ENCODE data around the gene CNTN1. TPM values are rescaled to one million over a fixed set of nuclear protein-coding genes. Genes with fewer than 3 reads are reported as not detected.

CNTN1 gene
- total and polyA plus RNA-seq, 2 of the 8 experiments (the other 6 are each of a cell fraction or from before 2014, with no cell fraction given): 7.2 to 21.8 TPM

DNA sequence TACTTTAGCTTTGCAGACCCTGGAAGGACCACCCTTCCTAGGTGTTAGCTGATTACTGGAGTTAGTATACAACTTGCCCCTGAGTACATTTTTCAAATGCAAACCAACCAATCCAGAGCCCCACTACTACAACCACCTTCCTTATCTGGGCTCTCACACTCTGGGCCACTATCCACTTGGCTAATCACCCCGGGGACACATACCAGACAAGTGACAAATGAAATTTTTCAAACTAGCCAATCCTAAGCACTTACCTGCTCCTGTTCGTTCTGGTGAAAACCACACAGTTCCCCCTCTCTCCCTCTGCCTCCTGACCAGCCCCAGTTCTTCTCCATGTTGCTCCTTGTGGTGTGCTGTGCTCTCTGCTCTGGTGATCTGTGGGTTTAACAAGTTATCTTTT, 140.4 kb downstream of the CNTN1 start:
- POLR2A ChIA-PET (ENCODE audit: partially characterized antibody): no interaction called here
- no peak for TF ChIP-seq RXRA (IDR thresholded peaks at IDR 0.05; ENCODE audit: insufficient read depth, low read depth, low read length)
- TF ChIP-seq CHD1 (IDR thresholded peaks at IDR 0.05; ENCODE audit: low read depth, low read length): no peak
- TF ChIP-seq POLR2AphosphoS5 (IDR thresholded peaks at IDR 0.05; ENCODE audit: low read depth, low read length): no peak
- no peak for TF ChIP-seq EP300 (IDR thresholded peaks at IDR 0.05; ENCODE audit: borderline replicate concordance in 1 of 2, low read depth in 2 of 2, low read length in 2 of 2)
- no peak for TF ChIP-seq SIX5 (IDR thresholded peaks at IDR 0.05; ENCODE audit: low read depth, low read length)
- TF ChIP-seq POU5F1 (IDR thresholded peaks at IDR 0.05; ENCODE audit: low read depth, low read length): no peak
- TF ChIP-seq SRF (IDR thresholded peaks at IDR 0.05; ENCODE audit: low read depth, low read length): no peak
- no peak for TF ChIP-seq SIRT6 (IDR thresholded peaks at IDR 0.05; ENCODE audit: low read length)
- TF ChIP-seq MAFK (IDR thresholded peaks at IDR 0.05; ENCODE audit: low read depth, low read length): no peak
- TF ChIP-seq RFX5 (IDR thresholded peaks at IDR 0.05; ENCODE audit: borderline replicate concordance, low read depth, low read length): no peak
- TF ChIP-seq NRF1 (IDR thresholded peaks at IDR 0.05; ENCODE audit: low read depth, low read length): no peak
- TF ChIP-seq SIN3A (conservative IDR thresholded peaks at IDR 0.05 in 1 of 2, IDR thresholded peaks at IDR 0.05 in 1 of 2; ENCODE audit: low read depth in 1 of 2, low read length in 2 of 2): no peak
- TF ChIP-seq HDAC2 (IDR thresholded peaks at IDR 0.05; ENCODE audit: borderline replicate concordance in 1 of 2, low read depth in 2 of 2, low read length in 2 of 2): no peak
- TF ChIP-seq TEAD4 (IDR thresholded peaks at IDR 0.05; ENCODE audit: low read depth, low read length): no peak
- no peak for TF ChIP-seq RBBP5 (IDR thresholded peaks at IDR 0.05; ENCODE audit: borderline replicate concordance, low read depth, low read length)

More for the DNA sequence above, 140.4 kb downstream of the CNTN1 start:
- Histone ChIP-seq H2BK20ac (ENCODE audit: low read length) (no peak overlapping the region), H3K23me2 (ENCODE audit: low read depth, low read length) (no peaks in the 10 kb centered on the region; the same call in 1 of the 2 replicates), H3K4me1 (replicated peaks in 1 of 4; ENCODE audit: control insufficient read depth in 3 of 4, insufficient read depth in 4 of 4, low read length in 3 of 4) (peaks cover 4 to 7% (median 6%) of the 10 kb centered on the region in 4 experiments; a peak in 5 of 7 replicates), H3K56ac (replicated peaks; ENCODE audit: insufficient read length, low read depth, low read length) (no peak overlapping the region), H3K4me2 (ENCODE audit: insufficient read depth in 1 of 2, low read depth in 2 of 2, low read length in 2 of 2) (no peak overlapping the region), H3K23ac (ENCODE audit: insufficient read length) (no peak overlapping the region), H2BK120ac (replicated peaks; ENCODE audit: low read depth, low read length) (no peak overlapping the region), H4K8ac (ENCODE audit: extremely low read depth, insufficient read depth, low read length) (no peak overlapping the region), H3K27me3 (replicated peaks in 1 of 4; ENCODE audit: control insufficient read depth in 3 of 4, extremely low read depth in 1 of 4, insufficient read depth in 3 of 4, low read length in 3 of 4) (no peaks in the 10 kb centered on the region), H3K4ac (replicated peaks; ENCODE audit: insufficient read length, low read depth, low read length) (no peak overlapping the region), H3K79me1 (ENCODE audit: low read depth, low read length) (no peaks in the 10 kb centered on the region), H3K14ac (ENCODE audit: insufficient read length) (no peak overlapping the region), H3K4me3 (ENCODE audit: extremely low read depth in 1 of 4, insufficient read depth in 2 of 4, low read depth in 3 of 4, low read length in 4 of 4) (no peak overlapping the region), H4K20me1 (replicated peaks in 1 of 2; ENCODE audit: control insufficient read depth in 1 of 2, insufficient read depth in 2 of 2, low read length in 2 of 2) (peaks cover 0 to 2% of the 10 kb centered on the region in 2 experiments), H2AK5ac (ENCODE audit: low read depth, low read length) (no peak overlapping the region), H2BK5ac (ENCODE audit: low read depth, low read length) (no peak overlapping the region), H2BK12ac (ENCODE audit: low read depth, low read length) (no peak overlapping the region), H3K36me3 (ENCODE audit: control insufficient read depth in 2 of 4, insufficient read depth in 4 of 4, low read length in 3 of 4) (no peaks in the 10 kb centered on the region), H3K9me3 (ENCODE audit: insufficient read depth in 2 of 2, low read depth in 1 of 2, low read length in 1 of 2) (no peaks in the 10 kb centered on the region), H3K27ac (ENCODE audit: low read depth, low read length) (no peak overlapping the region), H4K91ac (replicated peaks; ENCODE audit: insufficient read length, low read length) (no peak overlapping the region), H3K18ac (ENCODE audit: extremely low read depth, low read length) (no peak overlapping the region), H2AFZ (ENCODE audit: low read length) (no peak overlapping the region), H3K79me2 (ENCODE audit: control insufficient read depth in 1 of 2, insufficient read depth in 2 of 2, low read length in 2 of 2) (no peaks in the 10 kb centered on the region), H2BK15ac (ENCODE audit: low read length) (no peak overlapping the region), H4K5ac (ENCODE audit: insufficient read length, low read depth, low read length) (no peak overlapping the region), H3K9ac (replicated peaks in 1 of 4; ENCODE audit: extremely low read depth in 1 of 4, low read depth in 3 of 4, low read length in 3 of 4) (no peak overlapping the region)
- 88% methylated on average over 2 of the region's 2 CpGs; no CpG with 5 or more reads in 1 of the 2 experiments for WGBS, 2 experiments (ENCODE audit: extremely low coverage in 1 of 2, insufficient coverage in 1 of 2, insufficient read length in 1 of 2, insufficient replicate concordance in 2 of 2, low coverage in 1 of 2, low lambda C conversion rate in 2 of 2, missing lambda C conversion rate in 1 of 2)
- no peak for FAIRE-seq
- CTCF ChIA-PET (ENCODE audit: partially characterized antibody): no interaction called here
- no peak for DNase-seq (ENCODE audit: low read depth in 1 of 2, low spot score in 2 of 2)

Measured in H1 (cell line).